OCI-LY7 (cell line): ENCODE data around the gene CAPZB. TPM values are rescaled to one million over a fixed set of nuclear protein-coding genes. Genes with fewer than 3 reads are reported as not detected.

Experiments
- BruUV-seq: library from RNA; stranded (reverse); fragments of 400-500 nt; replicated peaks from 2 replicates; lab custom pipeline; 2021; lab: Mats Ljungman, UMichigan
- CTCF ChIA-PET: fragments of 300-600 bp; sonication (Branson Sonifier 250); formaldehyde crosslinking; loops from one replicate; lab custom pipeline; 2022; ENCODE audit warnings: antibody characterized with exemption; ENCODE audit not compliant: unreplicated experiment; lab: Charles Lee
- POLR2A ChIA-PET: fragments of 300-600 bp; sonication (Branson Sonifier 250); formaldehyde crosslinking; loops from one replicate; lab custom pipeline; 2022; ENCODE audit warnings: antibody characterized with exemption; lab: Charles Lee
- DNase-seq: peaks from one replicate; pipeline ENCODE4 v3.0.0-alpha.2; 2015; ENCODE audit warnings: low spot score
- H2AFZ ChIP-seq: fragments of 200-600 bp; sonication (generic), shearing (Covaris generic); 2 replicates; pipeline ENCODE4 v1.6.1; 2014; ENCODE audit warnings: mild to moderate bottlenecking, antibody characterized with exemption, low read length, moderate library complexity
- H3K27ac ChIP-seq: fragments of 200-600 bp; sonication (generic); 2 replicates; pipeline ENCODE4 v1.5.1; 2014; ENCODE audit warnings: mixed run types, low read depth, mild to moderate bottlenecking, moderate library complexity, low read length, inconsistent platforms; ENCODE audit not compliant: poor library complexity, severe bottlenecking
- H3K36me3 ChIP-seq: fragments of 200-600 bp; sonication (generic); 2 replicates; pipeline ENCODE4 v1.6.1; 2014; ENCODE audit warnings: mild to moderate bottlenecking, antibody characterized with exemption, low read length, moderate library complexity, mixed read lengths; ENCODE audit not compliant: insufficient read depth
- H3K4me1 ChIP-seq: fragments of 200-600 bp; sonication (generic); 2 replicates; pipeline ENCODE4 v1.5.1; 2014; ENCODE audit warnings: mild to moderate bottlenecking, low read length; ENCODE audit not compliant: insufficient read depth, poor library complexity, severe bottlenecking
- H3K4me2 ChIP-seq: fragments of 200-600 bp; sonication (generic); 2 replicates; pipeline ENCODE4 v1.6.1; 2014; ENCODE audit warnings: mild to moderate bottlenecking, low read length
- H3K4me3 ChIP-seq: fragments of 200-600 bp; sonication (generic); 2 replicates; pipeline ENCODE4 v1.5.1; 2014; ENCODE audit warnings: mild to moderate bottlenecking, low read depth, low read length; ENCODE audit not compliant: poor library complexity, severe bottlenecking
- H3K79me2 ChIP-seq: fragments of 200-600 bp; sonication (generic); 2 replicates; pipeline ENCODE4 v1.6.1; 2016; ENCODE audit warnings: low read depth, mild to moderate bottlenecking, low read length, moderate library complexity, mixed read lengths; ENCODE audit not compliant: insufficient read depth
- H3K9me2 ChIP-seq: fragments of 200-600 bp; sonication (generic); 2 replicates; pipeline ENCODE4 v1.6.1; 2016; ENCODE audit warnings: mild to moderate bottlenecking, low read length, mixed read lengths; ENCODE audit not compliant: insufficient read depth
- H3K9me3 ChIP-seq: fragments of 200-600 bp; sonication (generic); 2 replicates; pipeline ENCODE4 v1.6.1; 2014; ENCODE audit warnings: mild to moderate bottlenecking, mixed run types, low read length, mixed read lengths
- H4K20me1 ChIP-seq: fragments of 200-600 bp; sonication (generic); 2 replicates; pipeline ENCODE4 v1.6.1; 2014; ENCODE audit warnings: mild to moderate bottlenecking, antibody characterized with exemption, low read length, moderate library complexity, mixed read lengths; ENCODE audit not compliant: insufficient read depth
- CTCF ChIP-seq: fragments of 200-600 bp; sonication (generic); conservative IDR thresholded peaks from 2 replicates; pipeline ENCODE4 v1.5.1; 2014; ENCODE audit warnings: mild to moderate bottlenecking, antibody characterized with exemption, low read length, moderate library complexity, mixed read lengths
- EZH2phosphoT487 ChIP-seq: fragments of 200-600 bp; sonication (generic); IDR thresholded peaks from 2 replicates; pipeline ENCODE4 v1.6.1; 2018; ENCODE audit warnings: low read depth, borderline replicate concordance, mild to moderate bottlenecking, mixed run types, antibody characterized with exemption, low read length, moderate library complexity, mixed read lengths
- intact Hi-C: fragments of 100-400 bp; cut with micrococcal nuclease; formaldehyde crosslinking; loops from one replicate; pipeline ENCODE4 v1.10.0; 2022; ENCODE audit not compliant: unreplicated experiment
- total RNA-seq, 2 experiments: library from RNA; depleted of rRNA in 1 of 2; stranded (reverse); fragments of >200 nt in 1 of 2; shearing (Covaris generic) in 1 of 2; gene quantifications; 2 replicates each; pipeline ENCODE4 v1.2.3, GENCODE V29; 2014 to 2022

Gene CAPZB
- total RNA-seq, 2 experiments from 2014 or later: 61.3 to 187 TPM

- Histone ChIP-seq H3K4me1 (no peaks in the 10 kb centered on the region), H3K9me2 (no peaks in the 10 kb centered on the region), H4K20me1 (no peaks in the 10 kb centered on the region), H3K27ac (no peak overlapping the region), H3K4me2 (no peak overlapping the region), H3K4me3 (no peak overlapping the region), H3K9me3 (no peaks in the 10 kb centered on the region), H3K36me3 (no peaks in the 10 kb centered on the region), H2AFZ (no peak overlapping the region), H3K79me2 (no peaks in the 10 kb centered on the region)
- CTCF ChIA-PET: no interaction called here
- POLR2A ChIA-PET: interaction anchor here (1.1 kb wide), 1 partner anchor 86 kb away, joined by 3 read pairs; no protein-coding TSS in a partner anchor
- TF ChIP-seq CTCF (no peak), EZH2phosphoT487 (no peak)
- no peak for DNase-seq
- intact Hi-C loops: no loop called here
- BruUV-seq: no TSS peak
Measured at GRCh38 chr1:19528438-19528837, 43.1 kb upstream of the CAPZB start.

- no peak overlapping the region for H2AFZ ChIP-seq
- no peaks in the 10 kb centered on the region for H3K9me3 ChIP-seq
- H3K4me3 ChIP-seq: no peak overlapping the region
- no peaks in the 10 kb centered on the region for H3K36me3 ChIP-seq
- ChIA-PET CTCF (interaction anchor here (0.6 kb wide), 1 partner anchor 611 kb away, joined by 3 read pairs; no protein-coding TSS in a partner anchor), POLR2A (interaction anchor here (0.6 to 1.1 kb wide), 3 partner anchors 16 to 33 kb away, joined by 3 read pairs; no protein-coding TSS in a partner anchor)
- no peak overlapping the region for H3K4me2 ChIP-seq
- no peaks in the 10 kb centered on the region for H4K20me1 ChIP-seq
- H3K27ac ChIP-seq: no peak overlapping the region
- no peak for TF ChIP-seq EZH2phosphoT487
- no peak for TF ChIP-seq CTCF
- intact Hi-C loops: no loop called here
- H3K4me1 ChIP-seq: no peaks in the 10 kb centered on the region
- DNase-seq: no peak
- H3K9me2 ChIP-seq: no peaks in the 10 kb centered on the region
- no TSS peak for BruUV-seq
- H3K79me2 ChIP-seq: no peaks in the 10 kb centered on the region
Measured at GRCh38 chr1:19525607-19526545, 40.5 kb upstream of the CAPZB start.
